AG04450 (cell line): ENCODE measurements around the gene MPDU1. TPM values are rescaled to one million over a fixed set of nuclear protein-coding genes. Genes with fewer than 3 reads are reported as not detected.

Experiments
- CTCF ChIA-PET: fragments of 300-600, 350-600 bp; formaldehyde crosslinking; extraction: SDS; loops from one replicate; lab custom pipeline; 2022; ENCODE audit warnings: antibody characterized with exemption, inconsistent platforms; lab: Charles Lee
- POLR2A ChIA-PET: fragments of 350-600 bp; formaldehyde crosslinking; extraction: SDS; loops from one replicate; lab custom pipeline; 2021; ENCODE audit warnings: antibody characterized with exemption, inconsistent platforms; lab: Yijun Ruan, JAX
- DNase-seq: peaks from one replicate; pipeline ENCODE4 v3.0.0-alpha.2; 2011; ENCODE audit warnings: low read depth, low spot score
- H3K27ac ChIP-seq: one replicate; pipeline ENCODE4 v1.5.1; 2012; ENCODE audit warnings: low read depth, low read length, control low read depth
- H3K27me3 ChIP-seq: one replicate; pipeline ENCODE4 v1.6.0; 2012; ENCODE audit warnings: low read length; ENCODE audit not compliant: control insufficient read depth, insufficient read depth
- H3K4me3 ChIP-seq: 2 replicates; pipeline ENCODE4 v1.5.1; 2011; ENCODE audit warnings: mild to moderate bottlenecking, low read depth, low read length, control low read depth
- H3K9me3 ChIP-seq: 2 replicates; pipeline ENCODE4 v1.5.1; 2012; ENCODE audit warnings: low read length; ENCODE audit not compliant: control insufficient read depth, insufficient read depth
- CTCF ChIP-seq: IDR thresholded peaks from 2 replicates; pipeline ENCODE4 v1.5.1; 2011; ENCODE audit warnings: low read depth, low read length, control low read depth, inconsistent platforms
- polyA plus RNA-seq: library from polyadenylated mRNA; depleted of rRNA; stranded (reverse); fragments of >200 nt; gene quantifications from 2 replicates; pipeline ENCODE4 v1.2.3, GENCODE V29; 2011

Gene MPDU1
- polyA plus RNA-seq, 1 experiment = 131 TPM

DNA sequence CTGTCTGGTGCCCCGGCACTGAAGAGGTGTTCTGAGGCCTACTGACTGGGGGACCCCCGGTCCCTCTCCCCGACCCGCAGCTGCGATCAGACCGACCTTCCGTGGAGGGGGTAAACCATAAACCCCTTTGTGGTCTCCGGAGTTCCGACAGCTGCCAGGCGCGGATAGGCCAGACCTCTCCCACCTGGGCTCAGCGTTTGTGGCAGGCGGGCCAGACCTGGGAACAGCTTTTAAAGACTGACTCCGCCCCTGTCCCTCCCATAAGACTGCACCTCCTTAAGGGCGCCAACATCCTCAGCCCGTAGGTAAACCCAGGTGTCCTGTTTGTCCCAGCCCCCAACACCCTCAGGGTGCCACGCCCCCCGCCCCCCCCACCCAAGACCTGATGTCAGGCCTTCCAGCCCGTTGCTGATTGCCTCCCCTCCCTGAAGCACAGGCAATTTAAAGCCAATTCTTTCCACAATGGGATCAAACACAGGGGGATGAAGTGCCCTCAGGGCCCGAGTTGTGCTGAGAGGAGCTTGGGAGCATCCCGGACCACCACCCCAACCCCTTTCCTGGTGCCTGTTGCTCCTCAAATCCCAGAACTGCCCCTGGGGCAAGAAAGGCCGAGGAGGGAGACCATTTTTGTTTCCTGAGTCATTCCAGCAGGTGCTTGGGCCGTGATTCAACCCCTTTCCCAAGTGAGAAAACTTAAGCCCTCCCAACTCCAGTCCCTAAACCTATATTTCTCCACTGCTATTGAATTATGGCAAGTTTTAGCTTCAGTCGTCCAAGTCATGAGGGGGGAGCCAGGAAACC lies 6.4 kb downstream of the MPDU1 start, which contains the start of gene SOX15:
TSS of gene SOX15 (minus strand) at position 204 of the 801 bp plus-strand sequence. CDS start 418 bp downstream, outside the sequence.
- Histone ChIP-seq H3K4me3 (peak within 1 kb of the TSS; percentile 34), H3K27me3 (no peaks in the 10 kb centered on the region), H3K9me3 (no peaks in the 10 kb centered on the region), H3K27ac (peak within 1 kb of the TSS; percentile 94)
- CTCF ChIA-PET = interaction anchor here (0.5 to 2.4 kb wide), 20 partner anchors 11 to 544 kb away, joined by 3 to 39 read pairs (median 6); partner anchors contain the start of genes FXR2, SENP3, TMEM95 and TP53
- POLR2A ChIA-PET = interaction anchor here (0.6 to 2.8 kb wide), 9 partner anchors 9 to 97 kb away, joined by 3 to 22 read pairs (median 4); partner anchors contain the start of genes CD68, SAT2, SENP3 and TP53
- TF ChIP-seq CTCF = no peak
- DNase-seq = no peak

DNA sequence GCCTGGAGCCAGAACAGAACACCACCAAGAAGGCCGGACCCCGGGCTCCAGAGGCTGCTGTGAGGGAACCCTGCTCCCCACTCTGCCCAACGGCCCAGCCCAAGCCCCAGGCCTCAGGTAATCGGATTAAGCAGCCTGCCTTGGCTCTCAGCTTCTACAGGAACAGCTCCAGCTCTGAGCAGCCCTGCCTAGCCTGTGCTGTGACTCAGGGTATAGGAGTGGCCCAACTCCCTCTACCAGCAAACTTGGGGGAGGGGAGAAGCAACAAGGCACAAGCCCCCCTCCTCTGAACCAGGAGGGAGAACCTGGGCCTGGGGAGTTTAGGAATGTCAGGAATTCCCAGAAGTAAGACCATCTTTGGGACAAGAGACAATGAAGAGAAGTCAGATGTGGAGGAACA lies 7.1 kb downstream of the MPDU1 start:
- Histone ChIP-seq H3K9me3 (no peaks in the 10 kb centered on the region), H3K4me3 (no peak overlapping the region), H3K27me3 (no peaks in the 10 kb centered on the region), H3K27ac (peak overlapping the region; percentile 86)
- CTCF ChIA-PET = interaction anchor here (0.8 to 2.4 kb wide), 5 partner anchors 30 to 545 kb away, joined by 3 to 29 read pairs (median 10); partner anchors contain the start of genes SENP3 and TMEM95
- no peak for TF ChIP-seq CTCF
- POLR2A ChIA-PET = interaction anchor here (0.6 to 2.8 kb wide), 3 partner anchors 11 to 96 kb away, joined by 3 to 22 read pairs (median 9); partner anchors contain the start of genes CD68, TP53 and WRAP53
- no peak for DNase-seq

GRCh38 chr17:7591596-7591995 lies 7.9 kb downstream of the MPDU1 start:
- ChIA-PET POLR2A (no interaction called here), CTCF (interaction anchor here (0.9 kb wide), 1 partner anchor 77 kb away, joined by 3 read pairs; no protein-coding TSS in a partner anchor)
- no peaks in the 10 kb centered on the region for H3K27me3 ChIP-seq
- no peak overlapping the region for H3K27ac ChIP-seq
- H3K4me3 ChIP-seq = no peak overlapping the region
- no peaks in the 10 kb centered on the region for H3K9me3 ChIP-seq
- no peak for DNase-seq
- TF ChIP-seq CTCF = no peak

- Histone ChIP-seq H3K9me3 (no peaks in the 10 kb centered on the region), H3K27ac (no peak overlapping the region), H3K4me3 (no peak overlapping the region), H3K27me3 (no peaks in the 10 kb centered on the region)
- CTCF ChIA-PET = no interaction called here
- POLR2A ChIA-PET = interaction anchor here (0.6 kb wide), 1 partner anchor 115 kb away, joined by 3 read pairs; no protein-coding TSS in a partner anchor
- TF ChIP-seq CTCF = no peak
- DNase-seq = no peak
Observed at GRCh38 chr17:7592422-7593021, 8.9 kb downstream of the MPDU1 start.
